OCI-M2 (cell line): ENCODE data around the gene KRT16.
"Not testable (repeated sequence)": the region's sequence is repeated elsewhere in the genome, so short reads cannot be mapped to it uniquely, and the experiment has no call there.

ENCODE experiments used
- DNase-seq: peaks from one replicate; lab custom pipeline; 2025; ENCODE audit not compliant: unreplicated experiment; lab: John Stamatoyannopoulos, UW

The KRT16 gene

DNA sequence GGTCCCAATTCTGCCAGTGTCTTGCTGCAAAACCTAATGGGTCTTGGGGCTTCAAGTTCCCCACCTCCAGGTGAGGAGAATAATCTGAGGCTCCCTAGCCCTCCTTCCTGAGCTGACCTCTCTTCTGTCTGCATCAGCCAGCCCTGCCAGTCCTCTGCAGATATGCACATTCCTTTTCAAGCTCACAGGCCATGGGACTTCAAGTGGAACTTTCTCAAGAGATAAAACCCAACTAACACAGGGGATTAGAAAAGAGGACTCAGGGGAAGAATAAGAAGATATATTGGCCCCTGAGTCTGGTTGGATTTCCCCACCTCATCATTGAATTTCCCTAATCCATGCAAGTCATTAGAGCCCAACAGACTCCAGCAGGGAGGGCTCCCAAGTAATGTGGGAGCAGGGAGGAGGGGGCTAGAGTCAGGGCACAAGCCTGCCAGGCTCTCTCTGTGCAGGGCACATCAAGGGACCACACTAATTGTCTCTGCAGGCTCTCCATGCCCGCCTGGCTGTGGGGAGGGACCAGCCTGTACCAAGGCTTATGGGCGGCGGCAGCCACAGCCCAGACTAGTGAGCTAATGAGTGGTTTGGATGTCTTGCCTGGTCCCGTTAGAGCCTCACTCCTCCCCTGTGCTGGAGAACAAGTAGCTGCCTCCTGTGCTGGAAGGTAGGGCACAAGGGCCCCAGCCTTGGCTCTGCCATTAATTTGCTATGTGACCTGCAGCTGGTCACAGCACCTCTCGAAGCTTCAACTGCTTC lies 27.1 kb downstream of the KRT16 start:
- DNase-seq: no peak

DNA sequence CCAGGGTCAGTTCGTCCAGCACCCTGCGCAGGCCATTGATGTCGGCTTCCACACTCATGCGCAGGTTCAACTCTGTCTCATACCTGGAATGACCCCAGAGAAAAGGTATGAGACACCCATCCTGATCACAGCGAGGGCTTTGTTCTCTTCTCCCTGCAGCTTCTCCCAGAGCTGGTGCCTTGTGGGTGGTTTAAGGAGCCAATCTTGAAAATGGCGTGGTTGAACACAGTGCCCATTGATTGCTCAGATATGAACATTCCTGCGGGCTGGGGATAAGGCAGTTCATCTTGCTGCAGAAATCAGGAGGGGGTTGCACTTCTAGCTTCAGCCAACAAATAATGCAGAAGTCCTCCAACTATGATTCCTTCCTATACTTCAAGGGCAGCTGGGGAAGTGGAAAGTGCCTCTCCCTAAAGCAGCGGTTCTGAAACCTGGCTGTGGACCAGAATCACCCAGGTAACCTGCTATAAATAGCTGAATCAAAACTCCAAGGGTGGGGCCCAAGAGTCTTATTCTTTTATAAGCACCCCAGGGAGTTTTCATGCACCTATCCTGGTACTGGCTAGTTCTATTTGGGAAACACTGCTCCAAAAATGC lies 28.1 kb downstream of the KRT16 start:
- not testable (repeated sequence) for DNase-seq

DNA sequence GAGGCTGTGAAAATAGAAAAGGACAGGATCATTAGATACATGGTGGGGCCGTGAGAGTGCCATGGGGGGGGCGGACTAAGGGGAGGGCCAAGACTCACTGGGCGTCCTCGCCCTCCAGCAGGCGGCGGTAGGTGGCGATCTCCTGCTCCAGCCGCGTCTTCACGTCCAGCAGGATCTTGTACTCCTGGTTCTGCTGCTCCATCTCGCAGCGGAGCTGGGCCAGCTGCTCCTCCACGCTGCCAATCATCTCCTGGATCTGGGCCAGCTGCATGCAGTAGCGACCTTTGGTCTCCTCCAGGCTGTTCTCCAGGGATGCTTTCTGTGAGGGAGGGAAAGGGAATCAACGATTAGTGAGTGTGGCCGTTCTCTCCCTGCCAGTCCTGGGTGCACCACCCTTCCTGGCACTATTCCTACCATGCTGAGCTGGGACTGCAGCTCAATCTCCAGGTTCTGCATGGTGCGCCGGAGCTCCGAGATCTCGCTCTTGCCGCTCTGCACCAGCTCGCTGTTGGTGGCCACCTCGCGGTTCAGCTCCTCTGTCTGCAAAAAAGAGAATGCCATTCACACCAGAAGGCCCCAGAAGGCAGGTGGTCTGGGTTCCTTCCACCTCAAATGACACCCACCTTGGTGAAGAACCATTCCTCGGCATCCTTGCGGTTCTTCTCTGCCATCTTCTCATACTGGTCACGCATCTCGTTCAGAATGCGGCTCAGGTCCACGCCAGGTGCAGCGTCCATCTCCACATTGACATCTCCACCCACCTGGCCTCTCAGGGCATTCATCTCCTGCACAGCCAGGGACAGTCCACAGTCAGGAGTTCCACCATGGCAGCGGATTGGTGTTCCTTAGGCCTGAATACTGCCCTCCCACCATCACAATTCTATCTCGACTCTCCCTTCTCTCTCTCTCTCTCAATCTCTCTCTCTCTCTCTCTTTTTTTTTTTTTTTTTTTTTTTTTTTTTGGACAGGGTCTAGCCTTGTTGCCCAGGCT lies 29.1 kb downstream of the KRT16 start:
- no peak for DNase-seq

DNA sequence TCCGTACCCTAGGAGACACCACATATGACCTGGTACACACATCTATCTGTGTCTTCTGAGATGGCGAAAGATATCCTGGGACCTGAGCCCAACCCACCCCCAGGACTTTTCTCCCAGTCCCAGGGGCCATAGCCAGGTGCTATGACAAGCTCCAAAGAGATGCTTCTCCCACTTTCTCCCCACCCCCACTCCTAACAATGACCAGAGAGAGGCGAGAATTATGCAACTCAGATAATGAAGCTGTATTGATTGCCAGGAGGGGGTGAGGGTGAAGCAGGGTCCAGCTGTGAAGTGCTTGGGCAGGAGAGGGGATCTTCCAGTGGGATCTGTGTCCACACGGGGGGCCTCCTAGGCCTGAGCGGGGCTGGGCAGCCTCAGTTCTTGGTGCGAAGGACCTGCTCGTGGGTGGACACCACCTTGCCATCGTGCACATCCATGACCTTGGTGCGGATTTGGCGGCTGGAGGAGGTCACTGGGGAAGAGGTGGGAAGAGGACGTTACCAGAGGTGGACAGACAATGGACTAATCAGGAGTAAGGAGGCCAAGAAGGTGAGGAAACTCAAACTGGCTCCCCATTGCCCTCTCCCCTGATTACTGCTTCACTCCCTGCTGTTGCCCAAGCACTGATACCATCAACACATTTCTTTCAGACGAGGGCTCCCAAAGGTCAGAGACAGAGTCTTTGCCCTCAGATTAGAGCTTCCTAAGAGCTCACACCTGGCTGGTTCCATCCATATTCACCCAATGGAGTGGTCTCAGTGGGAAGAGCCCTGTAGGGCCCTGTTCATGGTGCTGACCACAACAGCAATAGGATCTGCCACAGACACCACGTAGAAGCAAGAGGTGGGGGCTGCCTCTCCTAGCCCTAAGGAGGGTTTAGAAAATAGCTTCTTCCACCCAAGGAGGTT lies 30.3 kb downstream of the KRT16 start:
- not testable (repeated sequence) for DNase-seq

DNA sequence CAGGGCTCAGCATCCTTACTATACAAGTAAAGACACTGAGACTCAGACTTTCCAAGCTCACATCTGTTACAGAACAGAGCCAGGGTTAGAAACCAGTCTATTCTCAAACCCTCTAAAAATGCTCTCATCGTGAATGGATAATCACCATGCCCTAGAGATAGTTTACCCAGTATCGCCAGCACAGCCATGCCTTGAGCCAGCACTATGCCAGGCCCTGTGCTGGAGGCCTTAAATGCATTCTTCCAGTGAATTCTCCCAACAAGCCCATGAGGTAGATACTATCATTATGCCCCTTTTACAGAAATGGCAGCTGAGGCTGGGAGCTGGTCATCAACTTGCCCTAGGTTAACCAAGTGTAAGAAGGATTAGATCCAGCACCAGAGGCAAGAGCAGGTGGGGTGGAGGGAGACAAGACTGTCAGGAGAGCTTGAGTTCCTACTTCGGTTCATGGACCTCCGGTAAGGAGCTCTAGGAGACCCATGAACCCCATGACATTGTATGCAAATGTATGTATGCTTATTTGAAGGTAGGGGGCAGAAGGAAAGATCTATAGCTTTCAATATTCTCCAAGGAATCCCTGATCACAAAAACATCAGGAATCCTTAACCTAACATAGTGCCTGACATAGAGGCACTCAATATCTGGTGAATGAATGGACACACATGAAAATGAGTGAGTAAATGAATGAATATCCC lies 31.1 kb downstream of the KRT16 start:
- DNase-seq: no peak

DNA sequence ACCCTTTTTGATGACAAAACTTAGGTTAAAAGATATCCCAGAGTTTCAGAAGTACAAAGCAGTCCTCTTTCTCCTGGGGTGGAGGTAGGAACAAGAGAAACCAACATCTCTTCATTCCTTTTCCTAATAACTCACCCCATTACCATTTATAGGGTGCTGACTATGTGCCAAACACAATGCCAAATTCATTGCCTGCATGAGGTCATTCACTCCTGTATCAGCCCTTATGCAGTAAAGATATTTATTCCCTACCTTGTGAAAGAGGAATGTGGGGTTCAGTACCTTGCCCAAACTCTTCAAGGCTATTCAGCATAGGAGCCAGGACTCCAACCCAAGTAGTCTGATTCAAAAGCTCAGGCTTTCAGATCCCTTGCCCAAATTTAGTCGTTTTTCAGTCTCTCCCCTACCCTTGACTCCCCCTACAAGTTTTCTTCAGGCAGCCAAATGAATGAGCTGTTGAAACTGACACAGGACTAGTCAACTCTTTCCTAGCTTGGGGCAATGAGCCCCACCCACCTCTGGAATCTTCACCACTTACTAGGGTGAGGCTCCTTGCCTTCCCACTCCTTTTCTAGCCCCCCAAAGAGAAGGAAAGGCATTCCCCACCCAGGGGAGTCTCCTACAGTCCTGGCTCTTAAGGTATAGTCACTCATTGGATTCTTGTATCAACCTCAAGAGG lies 31.7 kb downstream of the KRT16 start:
- no peak for DNase-seq

DNA sequence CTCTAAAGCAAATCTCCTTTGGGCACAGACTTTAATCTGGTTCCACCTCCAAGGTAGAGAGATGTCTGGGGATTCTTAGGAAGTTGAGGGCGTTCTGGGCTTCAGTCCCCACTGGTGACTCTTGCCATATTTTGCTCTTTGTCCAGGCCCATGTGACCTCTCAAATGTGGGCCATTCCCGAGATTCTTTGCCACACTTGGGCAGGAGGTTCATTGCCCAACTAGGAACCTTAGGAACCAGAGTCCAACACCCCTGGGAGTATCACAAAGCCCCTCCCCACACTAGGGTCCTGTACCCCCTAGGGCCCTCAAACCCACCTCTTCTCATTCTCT lies 32.4 kb downstream of the KRT16 start:
- DNase-seq: no peak

DNA sequence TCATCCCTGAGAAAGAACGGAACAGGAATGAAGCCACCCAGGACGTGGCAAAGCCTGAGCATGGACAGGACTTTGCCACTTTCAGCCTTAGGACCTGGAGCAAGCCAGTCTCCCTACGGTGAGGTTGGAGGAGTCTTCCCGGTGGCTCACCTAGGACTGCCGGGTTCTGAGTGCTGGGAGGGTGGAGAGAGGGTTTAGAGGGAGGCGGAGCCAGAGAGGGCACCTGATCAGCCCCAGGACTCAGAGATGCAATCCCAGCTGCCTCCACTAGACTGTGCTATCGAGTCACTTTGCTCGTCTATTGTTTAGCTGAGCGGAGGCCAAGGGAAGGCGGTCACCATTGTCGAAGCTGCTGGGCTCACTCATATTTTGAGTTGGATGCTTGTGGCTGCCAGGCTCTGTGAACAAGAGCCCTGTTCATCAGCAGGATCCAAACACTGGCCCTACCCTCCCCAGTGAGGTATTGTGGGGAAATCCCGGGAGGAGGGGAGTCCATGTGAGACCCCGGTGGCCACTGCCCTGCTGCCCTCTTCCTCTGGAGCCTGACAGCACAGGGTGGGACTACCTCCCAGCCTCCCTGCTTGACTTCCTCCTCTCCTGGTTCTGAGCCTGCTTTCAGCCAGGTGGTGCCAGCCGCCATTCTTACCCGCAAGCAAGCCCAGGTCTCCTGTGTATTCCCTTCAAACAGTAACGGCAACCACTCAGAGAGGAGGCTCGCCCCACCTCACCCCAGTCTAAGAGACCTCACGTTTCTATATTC lies 32.9 kb downstream of the KRT16 start:
- DNase-seq: no peak

DNA sequence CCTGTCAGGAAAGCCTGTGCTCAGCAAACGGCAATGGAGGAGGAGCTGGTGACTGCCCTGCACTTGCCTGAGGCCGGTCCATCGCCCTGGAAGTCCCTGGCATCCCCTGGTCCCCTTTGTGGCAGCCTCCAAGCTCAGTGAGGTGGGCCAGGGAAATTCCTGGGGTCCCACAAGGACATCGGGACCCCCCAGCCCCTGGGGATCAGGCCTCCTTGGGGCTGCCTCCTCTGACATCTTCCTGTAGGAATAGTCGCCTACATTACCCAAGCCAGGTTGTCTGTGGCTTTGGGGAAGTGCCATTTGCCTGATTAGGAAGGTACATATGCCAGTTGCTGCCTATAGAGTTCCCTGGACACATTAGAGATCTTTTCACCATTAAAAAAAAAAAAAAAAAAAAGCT lies 33.6 kb downstream of the KRT16 start:
- no peak for DNase-seq

DNA sequence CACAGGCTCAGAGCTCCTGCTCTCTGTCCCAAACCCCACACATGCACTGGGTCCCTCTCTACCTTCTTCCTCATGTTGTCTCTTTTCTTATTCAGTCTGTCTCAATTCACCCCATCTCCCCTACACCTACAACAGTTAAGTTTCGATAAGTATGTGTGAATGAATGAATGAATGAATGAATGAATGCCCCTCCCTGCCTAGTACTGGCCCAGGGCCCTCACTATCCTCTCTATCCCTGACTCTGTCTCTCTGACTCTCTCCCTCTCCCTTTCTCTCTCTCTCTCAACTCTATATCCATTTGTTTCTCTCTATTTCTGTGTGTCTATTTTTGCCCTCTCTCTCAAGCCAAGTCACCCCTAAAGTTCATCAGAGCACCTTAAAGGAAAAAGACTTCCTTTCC lies 34.0 kb downstream of the KRT16 start:
- DNase-seq: no peak

DNA sequence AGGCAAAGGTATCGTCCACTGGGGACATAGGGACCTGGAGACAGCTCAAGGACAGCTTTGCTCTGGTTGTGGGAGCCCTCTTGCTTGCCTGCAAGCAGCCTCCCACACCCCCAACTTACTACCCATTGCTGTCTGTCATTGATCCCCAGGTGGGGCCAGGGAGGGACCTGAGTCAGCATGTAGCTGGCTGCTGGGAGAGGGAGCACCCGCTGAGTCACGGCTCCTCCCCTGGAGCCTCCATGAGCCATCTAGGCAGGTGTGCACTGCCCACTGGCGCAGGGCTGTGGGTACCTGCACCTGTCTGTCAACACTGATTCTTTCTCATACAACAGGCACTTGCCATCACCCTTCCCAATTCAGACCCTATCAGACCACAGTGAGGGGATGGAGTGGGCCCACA lies 35.8 kb downstream of the KRT16 start:
- not testable (repeated sequence) for DNase-seq

DNA sequence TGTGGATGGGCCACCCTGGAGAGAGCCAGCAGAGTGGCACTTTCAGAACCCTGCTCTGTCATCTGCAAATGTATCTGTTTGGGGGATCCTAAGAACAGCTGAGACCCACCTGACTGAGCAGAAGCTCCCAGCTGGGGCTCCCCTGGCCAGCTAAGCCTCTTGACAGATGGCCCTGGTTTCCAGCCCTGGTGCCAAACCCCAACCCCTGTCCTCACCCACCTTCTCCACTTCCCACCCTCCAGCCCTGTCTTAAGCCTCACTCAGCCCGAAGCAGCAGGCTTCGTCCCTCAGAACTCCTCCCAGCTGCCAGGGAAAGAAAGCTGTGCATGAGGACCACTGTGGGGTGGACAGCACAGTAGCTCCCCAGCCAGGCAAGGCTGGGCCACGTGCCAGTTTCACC lies 37.2 kb downstream of the KRT16 start:
- DNase-seq: no peak

DNA sequence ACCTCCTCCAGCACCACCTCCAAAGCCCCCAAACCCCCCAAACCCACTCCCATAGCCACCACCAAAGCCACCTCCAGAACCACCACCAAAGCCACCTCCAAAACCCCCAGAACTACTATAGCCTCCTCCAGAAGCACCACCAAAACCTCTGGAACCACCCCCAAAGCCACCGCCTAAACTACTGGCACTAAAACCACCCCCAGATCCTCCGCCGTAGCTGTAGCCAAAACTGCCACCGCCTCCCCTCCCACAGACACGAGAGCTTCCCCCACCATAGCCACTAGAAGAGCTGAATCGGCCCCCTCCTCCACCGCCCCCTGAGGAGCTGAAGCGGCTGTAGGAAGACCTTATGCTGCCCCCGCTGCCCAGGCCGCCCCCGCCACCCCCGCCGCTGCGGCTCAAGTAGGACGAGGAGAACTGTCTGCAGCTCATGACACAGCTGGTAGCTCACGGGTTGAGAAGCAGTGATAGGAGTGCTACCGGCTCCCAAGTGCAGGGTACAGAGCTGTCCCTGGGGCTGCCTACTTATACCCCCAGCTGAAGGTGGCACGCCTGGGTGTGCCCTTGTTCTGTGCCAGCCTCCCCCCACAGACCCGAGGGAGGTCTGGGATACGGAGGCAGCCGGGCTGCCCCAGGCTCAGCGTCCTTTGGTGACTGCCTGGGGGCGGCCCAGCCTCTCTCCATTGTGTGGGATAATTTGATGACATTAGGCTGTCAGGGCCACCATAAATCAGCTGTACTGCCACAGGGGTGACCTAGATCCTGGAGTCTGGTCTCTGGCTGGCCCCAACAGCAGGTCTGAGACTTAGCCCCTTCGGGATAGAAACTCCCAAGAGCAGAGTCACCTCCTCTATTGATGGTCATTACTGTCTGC lies 40.8 kb downstream of the KRT16 start, which contains the start of gene KRT9:
TSS of gene KRT9 (minus strand) at position 499 of the 874 bp plus-strand sequence. CDS start at position 432, 67 bp downstream.
- no peak for DNase-seq

DNA sequence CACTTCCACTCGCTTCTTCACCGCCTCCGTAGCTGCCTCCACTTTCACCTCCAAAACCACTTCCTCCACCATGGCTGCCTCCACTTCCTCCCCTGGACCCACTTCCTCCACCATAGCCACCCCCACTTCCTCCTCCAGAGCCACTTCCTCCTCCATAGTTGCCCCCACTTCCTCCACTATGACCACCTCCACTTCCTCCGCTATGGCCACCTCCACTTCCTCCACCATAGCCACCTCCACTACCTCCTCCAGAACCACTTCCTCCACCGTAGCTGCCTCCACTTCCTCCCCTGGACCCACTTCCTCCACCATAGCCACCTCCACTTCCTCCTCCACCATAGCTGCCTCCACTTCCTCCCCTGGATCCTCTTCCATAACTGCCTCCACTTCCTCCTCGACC lies 45.2 kb downstream of the KRT16 start:
- DNase-seq: no peak

DNA sequence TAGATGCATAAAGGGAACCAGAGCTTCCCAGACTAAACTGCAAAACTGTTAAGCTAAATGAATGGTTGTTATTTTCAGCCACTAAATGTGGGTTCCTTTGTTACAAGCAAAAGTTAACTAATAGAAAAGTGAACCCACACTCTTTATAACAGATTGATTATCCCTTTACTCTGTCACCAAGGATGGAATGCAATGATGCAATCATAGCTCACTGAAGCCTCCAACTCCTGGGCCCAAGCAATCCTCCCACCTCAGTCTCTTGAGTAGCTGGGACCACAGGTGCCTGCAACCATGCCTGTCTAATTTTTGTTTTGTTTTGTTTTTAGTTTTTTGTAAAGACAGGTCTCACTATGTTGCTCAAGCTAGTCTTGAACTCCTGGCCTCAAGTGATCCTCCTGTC lies 47.2 kb downstream of the KRT16 start:
- no peak for DNase-seq

DNA sequence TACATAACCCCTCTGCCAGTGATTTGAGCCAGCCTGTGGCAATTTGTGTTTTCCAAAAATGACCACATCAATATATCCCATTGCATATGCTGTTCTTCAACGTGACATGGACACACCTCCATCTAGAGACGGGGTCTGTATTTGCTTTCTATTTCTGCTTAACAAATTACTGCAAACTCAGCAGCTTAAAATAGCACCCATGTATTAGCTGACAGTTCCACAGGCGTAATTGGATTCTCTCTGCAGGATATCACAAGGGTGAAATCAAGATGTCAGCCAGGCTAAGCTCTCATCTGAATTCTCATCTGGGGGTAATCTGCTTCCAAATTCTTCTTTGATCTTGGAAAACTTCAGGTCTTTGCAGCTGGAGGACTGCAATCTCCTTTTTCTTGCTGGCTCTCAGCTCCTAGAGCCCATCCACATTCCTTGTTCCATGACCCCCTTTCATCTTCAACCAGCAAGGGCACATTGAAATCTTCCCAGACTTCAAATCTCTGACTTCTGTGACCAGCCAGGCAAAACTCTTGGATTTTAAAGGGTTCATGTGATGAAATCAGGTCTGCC lies 48.9 kb downstream of the KRT16 start:
- no peak for DNase-seq

DNA sequence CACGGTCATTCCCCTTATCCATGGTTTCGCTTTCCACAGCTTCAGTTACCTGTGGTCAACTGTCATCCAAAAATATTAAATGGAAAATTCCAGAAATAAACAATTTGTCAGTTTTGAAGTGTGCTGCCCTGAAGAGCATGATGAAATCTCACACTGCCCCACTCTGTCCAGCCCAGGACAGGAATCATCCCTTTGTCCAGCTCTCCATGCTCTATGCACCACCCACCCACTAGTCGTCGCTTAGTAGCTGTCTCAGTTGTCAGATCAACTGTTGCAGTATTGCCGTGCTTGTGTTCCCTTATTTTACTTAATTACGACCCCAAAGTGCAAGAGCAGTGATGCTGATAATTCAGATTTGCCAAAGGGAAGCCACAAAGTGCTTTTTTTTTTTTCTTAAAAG lies 51.0 kb downstream of the KRT16 start:
- DNase-seq: no peak
